Omental fat pad (tissue), 4 donors: Measurements from ENCODE around the gene NAB2. TPM values are rescaled to one million over a fixed set of nuclear protein-coding genes. Genes with fewer than 3 reads are reported as not detected.
A peak's percentile ranks its signal among the peaks of the same experiment; 100 is the strongest.

ENCODE experiments used
- ATAC-seq: fragments of 150-250 bp; one replicate; pipeline ENCODE4 v1.9.1; 2016; ENCODE audit warnings: mild to moderate bottlenecking, moderate library complexity; ENCODE audit not compliant: low FRiP score
- DNase-seq: peaks from one replicate; pipeline ENCODE4 v3.0.0-alpha.2; 2019; ENCODE audit warnings: low spot score
- CTCF ChIP-seq, 3 donors: fragments of 450-650 bp; IDR thresholded peaks; one replicate each; pipeline ENCODE4 v1.5.1; 2016 to 2017; ENCODE audit warnings: antibody characterized with exemption in 3 of 3, mild to moderate bottlenecking in 3 of 3, moderate library complexity in 2 of 3
- total RNA-seq, 4 donors: library from RNA; depleted of rRNA; stranded (reverse); fragments of >200 nt; gene quantifications; one replicate each; pipeline ENCODE4 v1.1.0, GENCODE V29; 2016

The NAB2 gene
- total RNA-seq, 4 donors from 2014 or later, result 15.1 to 24.7 (median 18.1) TPM

DNA sequence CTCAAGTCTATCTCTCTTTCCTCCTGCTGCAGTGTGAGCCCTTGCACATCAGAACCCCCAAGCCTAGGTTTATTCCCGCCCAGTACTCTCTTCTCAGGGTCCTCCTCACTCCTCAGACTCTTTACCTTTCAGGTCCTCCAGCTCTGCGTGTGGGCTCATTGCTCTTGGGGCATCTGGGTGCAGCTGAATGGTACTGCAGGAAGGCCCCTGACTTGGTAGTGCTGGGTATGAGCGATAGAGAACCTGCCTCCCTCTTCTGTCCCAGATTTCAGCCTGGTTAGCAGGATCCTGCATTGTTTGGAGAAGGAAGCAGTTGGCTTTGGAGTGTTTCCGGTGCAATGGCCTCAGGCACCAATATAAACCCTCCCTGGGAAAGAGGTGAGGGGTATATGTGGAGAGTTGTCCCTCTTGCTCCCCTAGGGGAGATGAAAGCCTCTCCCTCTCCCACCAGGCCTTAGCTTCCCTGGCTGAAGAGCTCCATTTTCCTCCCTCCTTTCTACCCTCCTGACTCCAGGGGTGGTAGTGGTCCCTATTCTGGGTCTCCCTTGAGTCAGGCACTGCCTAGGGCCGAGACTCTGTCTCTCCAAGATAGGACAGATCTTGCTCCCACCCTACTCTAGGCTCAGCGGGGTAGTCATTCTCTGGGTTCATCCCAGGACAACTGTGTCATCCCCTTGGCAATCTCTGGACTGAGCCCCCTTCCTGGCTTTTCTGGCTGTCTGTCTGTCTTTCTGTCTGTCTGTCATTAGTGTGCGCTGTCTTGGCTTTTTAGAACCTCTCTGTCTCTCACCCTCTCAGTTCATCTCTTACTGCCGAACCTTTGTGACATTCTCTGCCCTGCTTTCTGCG lies 43.2 kb downstream of the NAB2 start:
- no peak for TF ChIP-seq CTCF (IDR thresholded peaks at IDR 0.05)
- DNase-seq (no peak), ATAC-seq (no peak)

GRCh38 chr12:57133013-57133569 lies 44.2 kb downstream of the NAB2 start:
- ATAC-seq, result no peak
- TF ChIP-seq CTCF (IDR thresholded peaks at IDR 0.05), result no peak
- no peak for DNase-seq

- ATAC-seq, result no peak
- DNase-seq, result no peak
- no peak for TF ChIP-seq CTCF (IDR thresholded peaks at IDR 0.05)
These were observed 45.0 kb downstream of the NAB2 start for GRCh38 chr12:57133916-57134315.

- ATAC-seq, result no peak
- DNase-seq, result no peak
- TF ChIP-seq CTCF (IDR thresholded peaks at IDR 0.05), result no peak
These were observed 46.0 kb downstream of the NAB2 start for GRCh38 chr12:57134949-57135348.

GRCh38 chr12:57135527-57136326 lies 46.8 kb downstream of the NAB2 start:
- DNase-seq, result no peak

More at GRCh38 chr12:57135527-57136326, 46.8 kb downstream of the NAB2 start:
- TF ChIP-seq CTCF (IDR thresholded peaks at IDR 0.05), result no peak
- ATAC-seq, result peak; percentile 11
